ENCODE measurements around the gene NEDD8.
A peak's percentile ranks its signal among the peaks of the same experiment; 100 is the strongest.
"Not testable (repeated sequence)": the region's sequence is repeated elsewhere in the genome, so short reads cannot be mapped to it uniquely, and the experiment has no call there.

NEDD8 gene

DNA sequence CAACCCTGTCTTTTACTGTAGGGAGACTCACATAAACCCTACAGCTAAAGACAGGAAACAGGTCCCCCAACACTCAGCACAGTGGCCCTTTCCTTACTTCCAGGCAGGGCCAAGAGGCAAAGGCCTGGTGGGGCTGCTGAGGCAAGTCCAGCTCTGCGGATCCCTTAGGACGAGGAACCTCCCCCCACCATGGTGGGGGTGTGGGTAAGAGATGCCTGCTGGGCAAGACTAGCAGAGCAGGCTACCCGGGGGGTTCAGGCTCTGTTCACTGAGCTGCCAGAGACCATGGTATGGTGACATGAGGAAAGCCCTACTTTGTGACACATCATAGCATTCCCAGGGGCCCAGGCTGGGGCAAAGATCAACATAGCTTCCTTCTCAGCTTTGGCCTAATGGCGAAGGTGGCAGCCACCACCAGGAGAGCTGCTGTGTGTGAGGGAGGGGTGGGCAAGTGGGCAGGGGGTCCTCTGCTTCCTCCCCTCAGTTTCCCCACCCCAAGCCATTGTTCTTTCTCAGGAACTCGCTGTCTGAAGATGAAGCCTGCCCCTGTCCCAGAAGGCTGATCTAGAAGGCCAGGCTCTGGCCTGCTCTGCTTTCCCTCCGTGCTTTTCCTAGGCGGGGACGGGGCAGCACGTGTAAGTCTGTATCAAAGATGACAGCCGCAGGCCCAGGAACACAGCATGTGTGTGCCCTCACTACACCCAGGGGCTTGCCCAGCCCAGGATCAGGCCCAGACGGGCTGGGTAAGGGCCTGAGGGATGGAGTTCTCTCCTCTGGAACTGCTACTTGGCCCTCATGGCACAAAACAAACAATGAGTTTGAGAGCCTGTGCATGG, 20.3 kb upstream of the NEDD8 start:
- no peak for FAIRE-seq
- no peak for DNase-seq (ENCODE audit: extremely low spot score, insufficient read length, low read depth)

DNA sequence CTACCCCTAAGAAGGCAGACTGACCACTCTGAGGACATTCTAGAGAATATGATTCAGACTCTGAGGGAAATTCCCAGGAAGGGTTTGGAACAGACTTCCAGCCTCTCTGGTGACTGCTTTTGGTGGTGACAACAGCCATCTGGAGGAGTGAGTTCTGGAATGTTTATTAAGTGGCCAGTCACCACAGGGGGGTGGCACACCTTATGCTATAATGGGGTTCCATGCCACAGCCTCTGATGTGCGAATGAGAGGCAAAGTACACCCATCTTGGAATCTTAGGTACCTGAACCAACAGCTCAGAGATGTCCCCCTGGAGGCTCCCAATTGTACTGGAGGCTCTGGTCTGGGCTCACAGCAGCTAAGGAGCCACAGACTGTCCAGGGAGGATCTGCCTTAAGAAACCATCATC, 19.7 kb upstream of the NEDD8 start:
- DNase-seq (ENCODE audit: extremely low spot score, insufficient read length, low read depth) = no peak
- no peak for FAIRE-seq

DNA sequence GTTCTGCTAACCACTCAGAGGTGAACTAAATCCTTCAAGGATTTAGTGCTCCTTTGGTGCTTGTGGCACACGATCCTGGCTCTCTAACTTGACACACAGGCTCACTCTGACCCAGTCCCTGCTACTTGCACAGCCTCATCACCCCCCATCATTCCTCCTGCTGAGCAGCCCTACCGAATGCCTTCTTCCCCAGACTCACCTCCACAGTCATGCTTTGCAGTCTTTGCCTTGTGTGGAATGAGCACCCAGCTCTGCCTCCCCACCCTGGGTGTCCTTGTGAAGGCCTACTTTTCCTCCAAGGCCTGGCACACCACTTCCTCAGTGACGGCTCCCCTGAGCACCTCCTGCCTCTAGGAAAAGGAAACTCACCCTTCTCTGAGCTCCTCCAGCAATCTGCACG, 18.2 kb upstream of the NEDD8 start:
- FAIRE-seq (no peak), DNase-seq (ENCODE audit: extremely low spot score, insufficient read length, low read depth) (no peak)

DNA sequence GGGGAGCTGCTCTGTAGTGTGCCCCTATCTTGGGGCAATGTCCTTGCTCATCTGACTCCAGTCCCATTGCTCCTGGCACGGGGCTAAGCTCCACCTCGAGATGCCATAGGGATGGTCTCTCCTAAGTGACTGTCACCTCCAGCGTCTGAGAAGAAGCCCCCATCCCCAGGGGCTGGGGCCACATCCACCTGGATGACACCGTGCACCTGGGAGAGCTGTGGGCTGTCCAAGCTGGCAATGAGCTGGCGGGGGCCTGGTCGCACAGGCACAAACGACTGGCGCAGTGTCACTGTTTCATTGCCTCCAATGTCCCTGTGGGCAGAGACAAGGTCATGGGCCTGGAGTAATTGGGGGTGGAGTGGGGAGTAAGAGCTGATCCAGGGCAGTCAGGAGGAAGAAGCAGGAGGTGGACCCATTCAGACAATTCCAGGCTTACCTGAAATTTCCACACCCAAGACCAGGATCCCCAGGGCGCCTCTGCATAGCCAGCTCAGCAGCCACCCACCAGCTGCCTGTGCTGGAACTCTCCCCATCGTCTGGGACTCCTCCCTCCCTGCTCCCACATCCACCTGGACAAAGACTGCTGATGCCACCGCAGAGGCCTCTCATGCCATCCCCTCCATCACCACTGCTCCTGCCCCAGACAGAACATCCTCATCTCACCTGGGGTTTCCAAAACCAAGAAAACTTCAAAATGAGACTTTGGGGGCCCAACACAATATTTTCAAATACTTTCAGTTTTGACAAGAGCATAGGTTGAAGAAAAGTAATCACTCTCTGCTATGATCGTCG, 17.3 kb upstream of the NEDD8 start:
- FAIRE-seq = no peak
- no peak for DNase-seq (ENCODE audit: extremely low spot score, insufficient read length, low read depth)

DNA sequence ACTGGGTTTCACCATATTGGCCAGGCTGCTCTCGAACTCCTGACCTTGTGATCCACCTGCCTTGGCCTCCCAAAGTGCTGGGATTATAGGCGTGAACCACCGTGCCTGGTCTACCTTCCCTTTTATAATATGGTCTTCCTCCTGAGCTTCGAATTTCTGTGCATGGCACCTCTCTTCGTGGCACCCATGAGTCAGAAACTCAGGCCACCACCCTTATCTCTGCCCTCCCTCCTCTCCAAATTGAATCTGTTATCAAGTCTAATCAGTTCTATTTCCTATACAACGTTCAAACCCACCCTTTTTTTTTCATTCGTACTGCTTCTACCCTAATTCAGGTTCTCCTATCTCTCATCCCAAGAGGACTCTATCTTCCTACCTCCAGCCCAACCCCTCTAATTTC, 15.3 kb upstream of the NEDD8 start:
- no peak for DNase-seq (ENCODE audit: extremely low spot score, insufficient read length, low read depth)
- FAIRE-seq = no peak

DNA sequence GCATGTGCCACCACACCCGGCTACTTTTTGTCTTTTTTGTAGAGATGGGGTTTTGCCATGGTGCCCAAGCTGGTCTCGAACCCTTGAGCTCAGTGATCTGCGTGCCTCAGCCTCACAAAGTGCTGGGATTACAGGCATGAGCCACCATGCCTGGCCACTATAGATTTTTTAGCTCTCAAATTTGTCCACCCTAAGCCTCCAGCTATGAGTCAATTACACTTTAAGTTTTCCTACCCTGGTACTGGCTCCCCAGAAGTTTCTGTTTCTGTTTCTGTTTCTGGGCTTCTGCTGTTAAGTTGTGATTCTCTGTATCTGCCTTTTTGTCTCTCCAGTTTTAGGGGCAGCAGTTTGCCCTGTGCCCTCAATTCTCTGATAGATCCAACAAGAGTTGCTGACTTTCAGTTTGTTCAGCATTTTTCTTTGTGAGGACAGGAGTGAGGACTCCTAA, 14.6 kb upstream of the NEDD8 start:
- peak; percentile 37 for DNase-seq (ENCODE audit: extremely low spot score, insufficient read length, low read depth)
- FAIRE-seq = peak; percentile 84

DNA sequence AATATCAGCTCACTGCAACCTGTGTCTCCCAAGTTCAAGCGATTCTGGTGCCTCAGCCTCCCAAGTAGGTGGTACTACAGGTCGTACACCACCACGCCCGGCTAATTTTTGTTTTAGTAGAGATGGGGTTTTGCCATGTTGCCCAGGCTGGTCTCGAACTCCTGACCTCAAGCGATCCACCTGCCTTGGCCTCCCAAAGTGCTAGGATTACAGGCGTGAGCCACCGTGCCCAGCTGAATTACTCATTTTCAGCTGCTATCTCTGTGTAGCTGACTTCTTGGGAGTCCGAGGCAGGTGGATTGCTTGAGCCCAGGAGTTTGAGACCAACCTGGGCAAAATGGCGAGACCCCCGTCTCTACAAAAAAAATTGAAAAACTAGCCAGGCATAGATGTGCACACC, 13.2 kb upstream of the NEDD8 start:
- not testable (repeated sequence) for DNase-seq (ENCODE audit: extremely low spot score, insufficient read length, low read depth); FAIRE-seq

DNA sequence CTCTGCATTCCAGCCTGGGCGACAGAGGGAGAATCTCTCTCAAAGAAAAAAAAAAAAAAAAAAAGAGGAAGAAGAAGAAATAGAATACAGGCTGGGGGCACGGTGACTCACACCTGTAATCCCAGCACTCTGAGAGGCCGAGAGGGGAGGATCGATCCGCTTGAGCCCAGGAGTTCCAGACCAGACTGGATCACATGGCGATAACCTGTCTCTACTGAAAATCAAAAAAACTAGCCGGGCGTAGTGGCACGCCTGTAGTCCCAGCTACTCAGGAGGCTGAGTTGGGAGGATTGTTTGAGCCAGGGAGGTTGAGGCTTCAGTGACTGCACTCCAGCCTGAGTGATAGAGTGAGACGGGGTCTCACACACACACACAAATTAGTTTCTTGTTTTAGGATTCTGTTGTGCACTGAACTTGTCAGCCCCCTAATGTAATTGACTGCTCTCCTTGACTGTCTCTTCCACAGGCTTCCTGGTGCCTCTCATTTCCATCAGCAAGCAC, 11.2 kb upstream of the NEDD8 start:
- DNase-seq (ENCODE audit: extremely low spot score, insufficient read length, low read depth) = no peak
- peak; percentile 5 for FAIRE-seq

DNA sequence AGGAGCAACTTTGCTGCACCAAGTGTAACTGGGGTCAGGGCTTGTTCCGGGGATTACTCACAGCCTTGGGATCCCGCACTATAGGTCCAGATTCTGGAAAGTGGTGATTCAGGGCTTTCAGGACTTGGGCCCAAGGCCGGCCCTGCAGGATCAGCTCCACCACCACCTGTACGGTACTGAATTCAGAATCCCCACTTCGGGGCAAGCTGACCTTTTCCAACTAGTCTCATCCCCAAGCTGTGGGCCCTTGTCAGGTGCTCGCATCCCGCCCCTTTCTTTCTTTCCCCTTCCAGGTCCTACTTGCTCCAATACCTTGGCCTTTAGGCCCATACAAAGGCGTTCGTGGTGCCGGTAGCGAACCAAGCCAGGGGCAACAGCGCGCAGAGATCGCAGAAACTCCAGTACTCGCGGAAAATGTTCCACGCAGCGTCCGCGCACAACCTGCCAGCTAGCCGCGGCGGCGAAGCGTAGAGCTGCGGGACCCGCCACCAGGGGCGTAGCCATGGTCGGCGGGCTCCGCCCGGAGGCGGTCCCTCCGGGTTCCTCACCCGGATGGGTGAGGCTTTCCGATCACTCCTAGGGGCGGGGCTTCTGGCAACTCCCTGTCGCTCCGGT, 9.8 kb upstream of the NEDD8 start:
- peak; percentile 88 for DNase-seq (ENCODE audit: extremely low spot score, insufficient read length, low read depth)
- no peak for FAIRE-seq

DNA sequence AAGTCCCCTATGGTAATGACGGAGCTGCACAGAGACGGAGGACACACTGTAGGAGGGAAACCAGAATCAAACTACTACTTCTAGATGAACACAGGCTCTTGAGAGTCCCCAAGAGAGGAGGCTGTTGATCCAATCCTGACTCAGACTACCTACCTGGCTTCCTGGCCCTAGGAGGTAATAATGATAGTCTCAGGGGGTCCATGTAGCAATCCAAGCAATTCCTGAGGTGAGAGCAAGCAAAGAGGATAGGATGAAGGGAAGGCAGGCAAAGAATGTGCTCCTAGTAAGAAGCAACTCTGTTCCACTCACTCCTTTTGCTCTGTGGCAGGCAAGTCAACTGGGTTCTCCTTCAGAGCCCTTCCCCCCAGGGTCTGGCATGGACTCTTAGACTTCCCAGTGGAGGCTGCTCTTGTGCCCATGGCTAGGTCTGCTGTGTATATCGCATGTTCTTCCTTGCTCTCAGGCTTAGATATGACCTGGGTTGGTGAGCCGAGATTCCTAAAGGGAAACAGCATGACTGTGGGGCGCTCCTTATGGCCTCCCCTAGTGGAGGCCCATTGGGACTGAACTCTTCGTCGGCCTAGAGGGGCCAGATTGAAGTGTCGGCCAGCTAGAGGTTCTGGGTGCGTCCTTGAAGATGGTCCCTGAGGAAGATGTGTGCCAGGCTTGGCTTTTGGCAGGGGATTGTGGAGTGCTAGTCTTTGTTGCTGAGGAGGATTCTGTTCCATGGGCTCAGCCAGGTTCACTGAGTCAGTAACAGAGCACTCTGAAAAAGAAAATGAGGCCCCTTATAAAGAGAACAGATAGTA, 8.1 kb upstream of the NEDD8 start:
- DNase-seq (ENCODE audit: extremely low spot score, insufficient read length, low read depth) (no peak), FAIRE-seq (no peak)

DNA sequence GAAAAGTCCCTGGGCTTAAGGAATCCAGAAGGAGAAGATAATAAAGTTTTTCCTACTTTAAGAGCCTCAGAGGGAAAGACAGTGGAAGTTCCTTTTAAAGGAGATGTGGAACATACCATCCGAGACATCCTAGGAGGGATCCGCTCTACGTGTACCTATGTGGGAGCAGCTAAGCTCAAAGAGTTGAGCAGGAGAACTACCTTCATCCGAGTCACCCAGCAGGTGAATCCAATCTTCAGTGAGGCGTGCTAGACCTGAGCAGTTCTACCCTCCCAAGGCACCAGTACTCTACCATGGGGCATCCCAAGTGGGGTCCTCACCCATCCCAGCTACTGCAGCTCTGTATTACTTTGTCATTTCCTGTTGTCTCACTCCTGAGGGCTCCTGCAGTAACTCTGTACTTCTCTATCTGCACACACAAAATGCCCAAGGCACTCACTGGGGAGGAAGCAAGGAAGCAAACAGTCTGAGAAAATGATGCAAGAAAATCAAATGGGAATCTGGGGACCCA, 6.4 kb upstream of the NEDD8 start:
- no peak for FAIRE-seq
- DNase-seq (ENCODE audit: extremely low spot score, insufficient read length, low read depth) = no peak

DNA sequence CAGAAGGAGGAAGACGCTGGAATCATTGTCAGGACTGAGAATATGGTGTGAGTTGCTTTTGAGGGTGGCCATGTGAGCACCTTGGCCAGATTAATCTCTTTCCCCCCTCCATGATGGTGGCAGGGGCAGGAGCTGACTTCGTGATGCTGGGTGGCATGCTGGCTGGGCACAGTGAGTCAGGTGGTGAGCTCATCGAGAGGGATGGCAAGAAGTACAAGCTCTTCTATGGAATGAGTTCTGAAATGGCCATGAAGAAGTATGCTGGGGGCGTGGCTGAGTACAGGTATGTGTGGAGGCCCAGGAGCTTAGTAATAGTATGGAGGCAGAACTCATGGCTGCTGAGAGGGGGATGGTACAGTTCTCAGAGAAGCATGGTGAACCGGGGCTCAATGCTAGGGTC, 6.0 kb upstream of the NEDD8 start:
- no peak for DNase-seq (ENCODE audit: extremely low spot score, insufficient read length, low read depth)
- FAIRE-seq = no peak

DNA sequence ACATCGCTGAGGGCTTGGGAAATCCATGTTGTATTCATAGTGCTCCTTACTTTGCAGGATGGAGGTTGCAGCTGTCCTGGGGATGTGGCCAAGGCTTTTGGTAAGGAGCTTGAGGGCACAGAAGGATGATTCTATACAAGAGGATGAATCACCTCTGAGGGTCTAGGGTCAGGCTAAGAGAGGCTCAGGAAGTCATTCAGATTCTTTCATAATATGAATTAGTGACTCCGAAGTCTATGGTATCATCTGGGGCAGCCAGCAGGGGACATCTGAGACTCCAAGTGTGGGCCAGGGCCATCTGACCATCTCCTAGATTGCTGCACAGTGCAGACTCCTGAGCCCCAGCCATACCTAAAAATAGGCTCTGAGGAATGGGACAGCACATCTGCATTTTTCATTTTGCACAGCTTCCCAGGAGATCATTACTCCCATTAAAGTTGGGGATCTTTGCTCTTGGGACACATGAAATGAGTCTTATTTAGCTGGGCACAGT, 5.3 kb upstream of the NEDD8 start:
- DNase-seq (ENCODE audit: extremely low spot score, insufficient read length, low read depth) (no peak), FAIRE-seq (no peak)

DNA sequence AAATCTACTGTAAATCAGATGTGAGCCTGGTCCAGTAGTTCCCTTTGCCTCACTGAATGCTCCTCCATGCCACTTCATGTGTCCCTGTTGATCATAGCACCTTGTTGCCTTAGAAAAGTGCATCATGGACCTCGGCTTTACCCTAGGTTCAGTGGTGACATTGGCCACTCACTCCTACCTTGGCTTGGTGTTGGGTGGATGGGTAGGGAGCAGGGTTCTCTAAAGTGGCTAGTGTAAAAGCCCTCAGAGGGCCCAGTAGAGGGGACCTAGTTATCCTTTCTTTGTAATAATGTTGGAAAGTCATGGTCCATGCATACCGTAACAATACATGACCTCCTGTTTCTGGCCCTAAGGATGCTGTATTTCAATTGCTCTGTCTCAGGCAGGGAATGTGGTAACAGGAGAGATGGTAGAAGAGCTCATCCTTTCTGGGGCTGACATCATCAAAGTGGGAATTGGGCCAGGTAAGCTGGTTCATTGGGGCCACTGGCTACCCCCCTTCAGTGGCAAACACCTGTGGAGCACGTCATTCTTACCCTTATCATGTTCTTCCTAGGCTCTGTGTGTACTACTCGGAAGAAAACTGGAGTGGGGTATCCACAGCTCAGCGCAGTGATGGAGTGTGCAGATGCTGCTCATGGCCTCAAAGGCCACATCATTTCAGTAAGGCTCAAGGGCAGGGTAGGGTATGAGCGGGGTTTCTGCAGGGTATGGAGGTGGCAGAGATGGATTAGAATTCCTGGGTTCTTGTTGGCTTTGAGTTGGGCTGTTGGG, 4.7 kb upstream of the NEDD8 start:
- DNase-seq (ENCODE audit: extremely low spot score, insufficient read length, low read depth) (no peak), FAIRE-seq (no peak)

DNA sequence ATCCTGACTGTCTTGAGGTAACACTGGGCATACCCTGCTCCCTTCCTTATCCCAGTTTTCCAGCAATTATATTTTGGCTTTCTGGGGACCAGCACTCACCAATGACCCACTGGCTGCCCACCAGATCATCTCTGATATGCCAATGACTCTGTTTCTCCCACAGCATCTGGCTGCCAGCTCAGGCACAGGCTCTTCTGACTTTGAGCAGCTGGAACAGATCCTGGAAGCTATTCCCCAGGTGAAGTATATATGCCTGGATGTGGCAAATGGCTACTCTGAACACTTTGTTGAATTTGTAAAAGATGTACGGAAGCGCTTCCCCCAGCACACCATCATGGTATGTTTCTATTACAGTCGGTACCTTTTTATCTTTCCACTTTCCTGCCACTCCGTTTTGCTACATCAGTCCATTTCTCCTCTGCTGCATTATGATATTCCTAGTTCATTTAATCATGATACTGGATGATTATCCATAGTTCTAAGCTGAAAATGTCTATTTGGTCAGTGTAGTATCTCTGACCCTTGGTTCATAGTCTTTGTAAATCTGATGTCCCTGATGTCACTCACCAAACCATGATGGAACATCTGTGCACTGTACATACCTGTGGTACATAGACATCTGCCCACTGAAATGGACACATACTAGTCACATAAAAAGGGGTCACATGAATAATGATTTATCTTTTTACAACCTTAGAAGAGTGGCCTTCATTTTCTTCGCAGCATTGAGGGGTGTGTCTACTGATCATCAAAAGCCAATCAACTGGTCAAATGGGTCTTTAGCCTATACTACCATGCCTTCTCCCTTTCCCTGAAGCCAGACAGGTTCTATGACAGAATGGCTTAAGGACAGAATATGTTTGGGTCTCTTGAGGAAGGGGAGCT, 3.9 kb upstream of the NEDD8 start:
- DNase-seq (ENCODE audit: extremely low spot score, insufficient read length, low read depth) (no peak), FAIRE-seq (no peak)

DNA sequence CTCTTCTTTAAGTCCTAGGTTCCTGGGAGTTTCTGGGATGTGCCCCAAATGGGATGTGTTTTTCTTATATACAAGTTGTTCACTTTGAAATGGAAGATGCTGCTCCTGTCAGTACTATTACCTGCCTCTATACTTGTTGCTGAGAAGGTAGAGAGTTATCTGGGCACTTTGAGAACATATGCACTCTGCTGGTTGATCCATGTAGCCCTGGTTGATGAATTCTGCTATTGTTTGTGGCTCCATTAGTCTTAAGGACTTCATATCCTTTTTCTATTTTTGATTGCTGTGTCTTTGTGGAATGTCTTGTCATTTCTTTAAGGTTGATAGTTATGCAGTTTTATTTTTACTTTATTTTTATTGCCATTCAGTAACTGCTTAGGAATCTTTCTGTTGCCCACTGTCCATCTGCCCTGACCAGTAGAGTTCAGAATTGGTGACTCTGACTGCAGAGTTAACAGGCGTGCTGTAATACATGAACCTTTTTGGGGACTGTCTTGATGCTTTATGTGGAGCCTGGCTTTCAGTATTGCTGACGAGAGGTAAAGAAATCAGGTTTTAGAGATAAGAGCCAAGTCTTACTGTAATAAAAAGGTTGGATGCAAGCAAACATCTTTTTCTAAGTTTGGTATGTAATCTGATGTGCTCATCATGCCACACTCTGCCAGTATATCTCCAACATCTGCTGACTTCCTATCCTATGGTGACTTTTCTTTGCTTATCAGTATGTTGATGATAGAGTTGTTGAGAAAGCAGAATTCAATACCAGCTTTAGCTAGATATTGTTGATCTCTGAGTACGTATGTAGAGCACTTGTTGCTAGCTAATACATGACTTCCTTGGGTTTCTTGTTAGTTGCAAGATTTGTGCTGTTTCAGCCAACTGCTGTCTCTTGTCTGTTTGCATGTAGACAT, 2.2 kb upstream of the NEDD8 start:
- DNase-seq (ENCODE audit: extremely low spot score, insufficient read length, low read depth) (no peak), FAIRE-seq (no peak)

DNA sequence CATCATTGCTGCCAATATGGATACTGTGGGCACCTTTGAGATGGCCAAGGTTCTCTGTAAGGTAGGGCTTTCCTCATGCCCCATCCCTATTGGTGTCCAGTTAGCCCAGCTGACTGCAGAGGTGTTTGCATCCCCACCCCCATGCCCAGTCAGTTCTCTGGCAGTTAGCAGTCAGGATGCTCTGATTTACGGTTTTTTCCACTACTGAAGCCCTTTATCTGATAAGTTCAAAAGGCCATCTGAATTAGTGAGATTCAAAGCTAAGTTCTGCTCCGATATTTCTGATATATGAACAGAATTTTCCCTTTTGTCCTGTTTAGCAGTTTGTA, 1.3 kb upstream of the NEDD8 start:
- DNase-seq (ENCODE audit: extremely low spot score, insufficient read length, low read depth) = no peak
- FAIRE-seq = no peak
